Tibial nerve (tissue), 4 donors: ENCODE measurements around the gene PDYN.

Experiments used
- CTCF ChIP-seq, 5 experiments: fragments of 200-600 bp in 3 of 5; fragments of 450-650 bp in 2 of 5; sonication (generic) in 3 of 5; IDR thresholded peaks; one replicate each; pipeline ENCODE4 v1.5.1; 2016 to 2019; ENCODE audit warnings: antibody characterized with exemption in 5 of 5, mild to moderate bottlenecking in 3 of 5, moderate library complexity in 2 of 5
- EP300 ChIP-seq, 2 donors: sonication (generic); formaldehyde crosslinking; IDR thresholded peaks; one replicate each; pipeline ENCODE4 v1.6.1; 2017; ENCODE audit warnings: antibody characterized with exemption in 2 of 2, mild to moderate bottlenecking in 1 of 2
- POLR2A ChIP-seq, 2 donors: fragments of 450-650 bp; IDR thresholded peaks; one replicate each; pipeline ENCODE4 v1.6.1; 2017; ENCODE audit warnings: antibody characterized with exemption in 2 of 2, mild to moderate bottlenecking in 2 of 2, moderate library complexity in 2 of 2

- no peak for TF ChIP-seq CTCF (IDR thresholded peaks at IDR 0.05)
- no peak for TF ChIP-seq EP300 (IDR thresholded peaks at IDR 0.05)
- TF ChIP-seq POLR2A (IDR thresholded peaks at IDR 0.05) = no peak
Measured at GRCh38 chr20:1945660-1946059, 48.2 kb downstream of the PDYN start.
